NCI-H2196 treated with DMSO at 0.1 percent for 48 hours (cell line): ENCODE measurements around the gene ERC2.

Experiments
- DNase-seq: peaks from one replicate; lab custom pipeline; 2025; ENCODE audit not compliant: unreplicated experiment; lab: John Stamatoyannopoulos, UW

The ERC2 gene

GRCh38 chr3:55469957-55470526, 998.2 kb downstream of the ERC2 start:
- no peak for DNase-seq

- no peak for DNase-seq
Observed at GRCh38 chr3:55468251-55468650, 1000.0 kb downstream of the ERC2 start.

- DNase-seq: no peak
Observed at GRCh38 chr3:55467099-55467498, 1001.2 kb downstream of the ERC2 start.

- DNase-seq: no peak
Observed at GRCh38 chr3:55466526-55466925, 1001.7 kb downstream of the ERC2 start.

- DNase-seq: no peak
Observed at GRCh38 chr3:55461896-55462295, 1006.4 kb downstream of the ERC2 start.

GRCh38 chr3:55459838-55460237, 1008.4 kb downstream of the ERC2 start:
- no peak for DNase-seq
